ENCODE results near the gene ALX4. TPM values are rescaled to one million over a fixed set of nuclear protein-coding genes. Genes with fewer than 3 reads are reported as not detected.

ALX4 gene
- total RNA-seq, 2 experiments from 2014 or later, result not detected

DNA sequence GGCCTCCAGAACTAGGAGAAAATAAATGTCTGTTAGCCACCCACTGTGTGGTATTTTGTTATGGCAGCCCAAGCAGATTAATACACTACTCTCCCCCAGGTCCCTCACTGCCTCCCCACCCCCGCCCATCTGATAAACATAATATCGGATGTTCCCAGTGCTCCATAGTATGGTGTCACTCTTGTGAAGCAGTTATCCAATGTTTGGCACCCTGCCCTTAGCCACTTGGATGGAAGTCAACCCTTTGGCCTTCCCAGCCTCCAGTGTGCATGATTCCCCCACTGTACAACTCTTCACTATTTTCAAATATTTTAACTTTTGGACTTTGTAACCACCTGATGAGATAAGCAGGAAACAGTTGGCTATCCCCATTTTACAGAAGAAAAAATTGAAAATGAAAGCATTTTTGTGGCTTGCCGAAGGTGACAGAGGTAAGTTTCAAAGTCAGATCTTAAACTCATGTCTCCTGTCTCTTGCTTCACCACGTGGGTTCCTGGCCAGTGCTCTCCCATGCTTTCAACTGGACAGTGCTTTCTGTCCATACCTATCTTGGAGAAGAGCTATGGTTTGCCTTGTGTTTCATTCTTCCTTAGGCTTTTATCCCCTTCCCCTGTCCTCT is 53.2 kb downstream of the ALX4 start:
- DNase-seq, result peak in 1 of 14 experiments; percentile 16
- ChIA-PET CTCF (no interaction called here), POLR2A (interaction anchor here (0.7 kb wide), 1 partner anchor 367 kb away, joined by 3 read pairs; no protein-coding TSS in a partner anchor)
- TF ChIP-seq, protein P1, sequence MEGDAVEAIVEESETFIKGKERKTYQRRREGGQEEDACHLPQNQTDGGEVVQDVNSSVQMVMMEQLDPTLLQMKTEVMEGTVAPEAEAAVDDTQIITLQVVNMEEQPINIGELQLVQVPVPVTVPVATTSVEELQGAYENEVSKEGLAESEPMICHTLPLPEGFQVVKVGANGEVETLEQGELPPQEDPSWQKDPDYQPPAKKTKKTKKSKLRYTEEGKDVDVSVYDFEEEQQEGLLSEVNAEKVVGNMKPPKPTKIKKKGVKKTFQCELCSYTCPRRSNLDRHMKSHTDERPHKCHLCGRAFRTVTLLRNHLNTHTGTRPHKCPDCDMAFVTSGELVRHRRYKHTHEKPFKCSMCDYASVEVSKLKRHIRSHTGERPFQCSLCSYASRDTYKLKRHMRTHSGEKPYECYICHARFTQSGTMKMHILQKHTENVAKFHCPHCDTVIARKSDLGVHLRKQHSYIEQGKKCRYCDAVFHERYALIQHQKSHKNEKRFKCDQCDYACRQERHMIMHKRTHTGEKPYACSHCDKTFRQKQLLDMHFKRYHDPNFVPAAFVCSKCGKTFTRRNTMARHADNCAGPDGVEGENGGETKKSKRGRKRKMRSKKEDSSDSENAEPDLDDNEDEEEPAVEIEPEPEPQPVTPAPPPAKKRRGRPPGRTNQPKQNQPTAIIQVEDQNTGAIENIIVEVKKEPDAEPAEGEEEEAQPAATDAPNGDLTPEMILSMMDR (IDR thresholded peaks at IDR 0.05), result no peak
- Histone ChIP-seq H3K27ac (ENCODE audit: low read depth in 1 of 2, low read length in 2 of 2) (no peak overlapping the region), H3K4me1 (ENCODE audit: insufficient read depth, low read length) (peaks cover 26% of the 10 kb centered on the region), H3K36me3 (ENCODE audit: insufficient read depth, low read length) (no peaks in the 10 kb centered on the region), H3K27me3 (ENCODE audit: control insufficient read depth in 1 of 2, insufficient read depth in 2 of 2, low read length in 2 of 2) (no peaks in the 10 kb centered on the region), H3K4me3 (ENCODE audit: low read length) (no peak overlapping the region), H3K9me3 (ENCODE audit: control insufficient read depth in 1 of 2, insufficient read depth in 1 of 2, low read length in 2 of 2) (peaks cover 0 to 14% of the 10 kb centered on the region in 2 experiments)
- intact Hi-C loops (cut with DNase I, micrococcal nuclease), result no loop called here
- Mint-ChIP-seq H3K36me3 (ENCODE audit: low read depth) (peaks cover 11% of the 10 kb centered on the region), H3K27me3 (no peaks in the 10 kb centered on the region), H3K9me3 (peaks cover 13% of the 10 kb centered on the region), H3K4me1 (ENCODE audit: low read depth) (peaks cover 11% of the 10 kb centered on the region), H3K27ac (no peak overlapping the region), H3K4me3 (no peak overlapping the region)
- no peak for ATAC-seq (ENCODE audit: poor library complexity)

DNA sequence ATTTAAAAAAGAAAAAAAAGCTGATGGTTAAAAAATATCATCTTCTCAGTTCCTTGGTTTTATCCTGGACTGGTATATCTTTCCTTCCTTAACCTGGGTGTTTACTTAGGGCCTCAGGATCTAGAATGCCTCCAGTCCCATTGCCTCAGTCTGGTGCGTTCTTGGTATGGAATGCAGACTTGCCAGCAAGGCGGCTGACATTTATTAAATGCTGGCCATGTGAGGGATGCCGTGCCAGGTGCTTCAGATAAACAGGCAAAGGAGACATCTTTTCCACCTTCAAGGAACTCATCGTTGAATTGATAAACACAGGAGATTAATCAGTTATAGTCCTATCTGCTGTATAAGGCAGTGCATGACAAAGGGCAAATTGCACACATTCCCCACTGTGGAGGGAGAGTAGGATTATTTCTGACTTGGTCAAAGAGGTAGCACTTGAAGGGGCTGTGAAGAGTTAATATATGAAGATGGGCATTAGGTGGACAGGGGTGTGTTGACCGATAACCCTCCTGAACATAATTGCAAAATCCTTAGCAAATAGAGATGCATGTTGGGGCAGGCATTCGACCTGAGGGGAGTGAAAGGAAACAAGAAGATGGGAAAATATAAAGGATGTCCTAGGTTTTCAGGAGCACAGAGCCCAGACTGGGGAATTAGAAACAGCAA is 54.4 kb downstream of the ALX4 start:
- intact Hi-C loops (cut with DNase I, micrococcal nuclease), result no loop called here
- Histone ChIP-seq H3K36me3 (ENCODE audit: insufficient read depth, low read length) (no peaks in the 10 kb centered on the region), H3K9me3 (ENCODE audit: control insufficient read depth in 1 of 2, insufficient read depth in 1 of 2, low read length in 2 of 2) (peaks cover 2 to 14% of the 10 kb centered on the region in 2 experiments), H3K4me1 (ENCODE audit: insufficient read depth, low read length) (peaks cover 26% of the 10 kb centered on the region), H3K27me3 (ENCODE audit: control insufficient read depth in 1 of 2, insufficient read depth in 2 of 2, low read length in 2 of 2) (no peaks in the 10 kb centered on the region), H3K27ac (ENCODE audit: low read depth in 1 of 2, low read length in 2 of 2) (no peak overlapping the region), H3K4me3 (ENCODE audit: low read length) (no peak overlapping the region)
- Mint-ChIP-seq H3K27ac (no peak overlapping the region), H3K9me3 (peaks cover 13% of the 10 kb centered on the region), H3K4me1 (ENCODE audit: low read depth) (peaks cover 11% of the 10 kb centered on the region), H3K4me3 (no peak overlapping the region), H3K27me3 (no peaks in the 10 kb centered on the region), H3K36me3 (ENCODE audit: low read depth) (peaks cover 22% of the 10 kb centered on the region)
- ChIA-PET CTCF (no interaction called here), POLR2A (no interaction called here)
- TF ChIP-seq, protein P1 (IDR thresholded peaks at IDR 0.05), result no peak
- DNase-seq (no peak), ATAC-seq (ENCODE audit: poor library complexity) (no peak)

DNA sequence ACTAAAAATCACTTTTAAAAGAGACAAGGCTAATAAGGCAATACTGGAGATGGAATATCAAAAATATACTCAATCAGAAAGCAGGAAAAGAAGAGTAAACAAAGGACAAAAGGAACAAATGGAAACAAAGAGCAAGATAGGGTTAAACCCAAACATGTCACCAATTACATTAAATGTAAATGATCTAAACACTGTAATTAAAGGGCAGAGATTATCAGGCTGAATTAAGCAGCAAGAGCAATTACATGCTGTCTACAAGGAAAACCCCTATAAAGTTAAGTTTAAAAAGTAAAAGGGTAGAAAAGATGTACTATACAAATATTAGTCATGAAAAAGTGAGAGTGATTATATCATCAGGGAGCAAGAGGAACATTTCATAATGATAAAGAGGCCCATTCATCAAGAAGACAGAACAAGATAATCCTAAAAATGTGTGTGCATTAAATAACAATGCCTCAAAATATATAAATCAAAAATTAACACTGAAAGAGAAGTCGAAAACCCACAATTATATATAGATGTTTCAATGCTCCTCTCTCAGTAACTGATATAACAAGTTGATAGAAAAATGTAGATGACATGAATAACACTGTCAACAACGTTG is 56.8 kb downstream of the ALX4 start:
- CTCF ChIA-PET, result no interaction called here

More for the DNA sequence above, 56.8 kb downstream of the ALX4 start:
- Mint-ChIP-seq H3K27ac (no peak overlapping the region), H3K4me3 (no peak overlapping the region), H3K4me1 (ENCODE audit: low read depth) (peaks cover 6% of the 10 kb centered on the region), H3K27me3 (no peaks in the 10 kb centered on the region), H3K9me3 (peaks cover 13% of the 10 kb centered on the region), H3K36me3 (ENCODE audit: low read depth) (peaks cover 44% of the 10 kb centered on the region)
- peaks cover 9 to 14% of the 10 kb centered on the region in 2 experiments for H3K9me3 ChIP-seq (ENCODE audit: control insufficient read depth in 1 of 2, insufficient read depth in 1 of 2, low read length in 2 of 2)
- peaks cover 16% of the 10 kb centered on the region for H3K4me1 ChIP-seq (ENCODE audit: insufficient read depth, low read length)
- DNase-seq (no peak), ATAC-seq (ENCODE audit: poor library complexity) (no peak)
- H3K4me3 ChIP-seq (ENCODE audit: low read length), result no peak overlapping the region
- H3K27me3 ChIP-seq (ENCODE audit: control insufficient read depth in 1 of 2, insufficient read depth in 2 of 2, low read length in 2 of 2), result no peaks in the 10 kb centered on the region
- intact Hi-C loops (cut with DNase I, micrococcal nuclease), result loop anchor here in 1 of 2 experiments (2.0 kb wide), 1 partner anchor 50 kb away; no protein-coding TSS in a partner anchor
- no peak overlapping the region for H3K27ac ChIP-seq (ENCODE audit: low read depth in 1 of 2, low read length in 2 of 2)
- TF ChIP-seq, protein P1 (IDR thresholded peaks at IDR 0.05), result no peak
- POLR2A ChIA-PET, result no interaction called here
- H3K36me3 ChIP-seq (ENCODE audit: insufficient read depth, low read length), result peaks cover 3% of the 10 kb centered on the region

All from CD4-positive, alpha-beta T cell (primary cell).